Measurements from ENCODE around the gene VWF.

Gene VWF

GRCh38 chr12:6133642-6134041 is 9.2 kb upstream of the VWF start:
- no peaks in the 10 kb centered on the region for H3K9me3 Mint-ChIP-seq
- no peaks in the 10 kb centered on the region for H3K27me3 Mint-ChIP-seq (ENCODE audit: low read depth)
- H3K4me1 Mint-ChIP-seq (ENCODE audit: low read depth) = peaks cover 2% of the 10 kb centered on the region
- DNase-seq (ENCODE audit: low spot score) = no peak
- no peaks in the 10 kb centered on the region for H3K36me3 Mint-ChIP-seq (ENCODE audit: low read depth)
- no peak overlapping the region for H3K27ac Mint-ChIP-seq
- no peak overlapping the region for H3K4me3 Mint-ChIP-seq

GRCh38 chr12:6132496-6132895 is 8.0 kb upstream of the VWF start:
- Mint-ChIP-seq H3K4me3 (no peak overlapping the region), H3K27me3 (ENCODE audit: low read depth) (peaks cover 2% of the 10 kb centered on the region), H3K36me3 (ENCODE audit: low read depth) (no peaks in the 10 kb centered on the region), H3K9me3 (no peaks in the 10 kb centered on the region), H3K4me1 (ENCODE audit: low read depth) (peaks cover 2% of the 10 kb centered on the region), H3K27ac (no peak overlapping the region)
- DNase-seq (ENCODE audit: low spot score) = no peak

GRCh38 chr12:6125310-6125608 is 789 bp upstream of the VWF start:
- Mint-ChIP-seq H3K36me3 (ENCODE audit: low read depth) (no peaks in the 10 kb centered on the region), H3K27ac (no peak overlapping the region), H3K27me3 (ENCODE audit: low read depth) (peaks cover 2% of the 10 kb centered on the region), H3K4me1 (ENCODE audit: low read depth) (no peaks in the 10 kb centered on the region), H3K9me3 (no peaks in the 10 kb centered on the region), H3K4me3 (no peak overlapping the region)
- no peak for DNase-seq (ENCODE audit: low spot score)

- no peaks in the 10 kb centered on the region for H3K9me3 Mint-ChIP-seq
- DNase-seq (ENCODE audit: low spot score) = no peak
- no peaks in the 10 kb centered on the region for H3K36me3 Mint-ChIP-seq (ENCODE audit: low read depth)
- H3K27ac Mint-ChIP-seq = no peak overlapping the region
- no peaks in the 10 kb centered on the region for H3K4me1 Mint-ChIP-seq (ENCODE audit: low read depth)
- H3K4me3 Mint-ChIP-seq = no peak overlapping the region
- H3K27me3 Mint-ChIP-seq (ENCODE audit: low read depth) = peaks cover 5% of the 10 kb centered on the region
Measured at GRCh38 chr12:6123258-6123657, 1.2 kb downstream of the VWF start.

- Mint-ChIP-seq H3K9me3 (no peaks in the 10 kb centered on the region), H3K27ac (no peak overlapping the region), H3K27me3 (ENCODE audit: low read depth) (peaks cover 3% of the 10 kb centered on the region), H3K4me3 (no peak overlapping the region), H3K36me3 (ENCODE audit: low read depth) (no peaks in the 10 kb centered on the region), H3K4me1 (ENCODE audit: low read depth) (no peaks in the 10 kb centered on the region)
- DNase-seq (ENCODE audit: low spot score) = no peak
Measured at GRCh38 chr12:6122201-6122600, 2.3 kb downstream of the VWF start.

GRCh38 chr12:6120796-6121473 is 3.5 kb downstream of the VWF start:
- H3K36me3 Mint-ChIP-seq (ENCODE audit: low read depth) = no peaks in the 10 kb centered on the region
- no peak overlapping the region for H3K4me3 Mint-ChIP-seq
- H3K27ac Mint-ChIP-seq = no peak overlapping the region
- DNase-seq (ENCODE audit: low spot score) = no peak
- H3K9me3 Mint-ChIP-seq = no peaks in the 10 kb centered on the region
- H3K27me3 Mint-ChIP-seq (ENCODE audit: low read depth) = peaks cover 3% of the 10 kb centered on the region
- H3K4me1 Mint-ChIP-seq (ENCODE audit: low read depth) = no peaks in the 10 kb centered on the region

- Mint-ChIP-seq H3K9me3 (no peaks in the 10 kb centered on the region), H3K36me3 (ENCODE audit: low read depth) (no peaks in the 10 kb centered on the region), H3K27ac (no peak overlapping the region), H3K4me1 (ENCODE audit: low read depth) (no peaks in the 10 kb centered on the region), H3K27me3 (ENCODE audit: low read depth) (peaks cover 3% of the 10 kb centered on the region), H3K4me3 (no peak overlapping the region)
- no peak for DNase-seq (ENCODE audit: low spot score)
Measured at GRCh38 chr12:6118891-6119568, 5.4 kb downstream of the VWF start.

- Mint-ChIP-seq H3K36me3 (ENCODE audit: low read depth) (no peaks in the 10 kb centered on the region), H3K27me3 (ENCODE audit: low read depth) (peaks cover 7% of the 10 kb centered on the region), H3K4me1 (ENCODE audit: low read depth) (no peaks in the 10 kb centered on the region), H3K27ac (no peak overlapping the region), H3K4me3 (no peak overlapping the region), H3K9me3 (no peaks in the 10 kb centered on the region)
- no peak for DNase-seq (ENCODE audit: low spot score)
Measured at GRCh38 chr12:6116471-6117021, 7.9 kb downstream of the VWF start.

GRCh38 chr12:6115389-6115788 is 9.1 kb downstream of the VWF start:
- Mint-ChIP-seq H3K4me3 (no peak overlapping the region), H3K9me3 (no peaks in the 10 kb centered on the region), H3K36me3 (ENCODE audit: low read depth) (no peaks in the 10 kb centered on the region), H3K27ac (no peak overlapping the region), H3K4me1 (ENCODE audit: low read depth) (no peaks in the 10 kb centered on the region), H3K27me3 (ENCODE audit: low read depth) (peaks cover 7% of the 10 kb centered on the region)
- no peak for DNase-seq (ENCODE audit: low spot score)

GRCh38 chr12:6114476-6114870 is 10.0 kb downstream of the VWF start:
- no peaks in the 10 kb centered on the region for H3K4me1 Mint-ChIP-seq (ENCODE audit: low read depth)
- no peaks in the 10 kb centered on the region for H3K9me3 Mint-ChIP-seq
- H3K27ac Mint-ChIP-seq = no peak overlapping the region
- no peaks in the 10 kb centered on the region for H3K36me3 Mint-ChIP-seq (ENCODE audit: low read depth)
- H3K4me3 Mint-ChIP-seq = no peak overlapping the region
- DNase-seq (ENCODE audit: low spot score) = no peak
- peaks cover 7% of the 10 kb centered on the region for H3K27me3 Mint-ChIP-seq (ENCODE audit: low read depth)

- Mint-ChIP-seq H3K4me1 (ENCODE audit: low read depth) (no peaks in the 10 kb centered on the region), H3K27me3 (ENCODE audit: low read depth) (peaks cover 5% of the 10 kb centered on the region), H3K9me3 (no peaks in the 10 kb centered on the region), H3K4me3 (no peak overlapping the region), H3K36me3 (ENCODE audit: low read depth) (no peaks in the 10 kb centered on the region), H3K27ac (no peak overlapping the region)
- no peak for DNase-seq (ENCODE audit: low spot score)
Measured at GRCh38 chr12:6113691-6114475, 10.6 kb downstream of the VWF start.

- Mint-ChIP-seq H3K4me1 (ENCODE audit: low read depth) (no peaks in the 10 kb centered on the region), H3K36me3 (ENCODE audit: low read depth) (no peaks in the 10 kb centered on the region), H3K27ac (no peak overlapping the region), H3K4me3 (no peak overlapping the region), H3K9me3 (no peaks in the 10 kb centered on the region), H3K27me3 (ENCODE audit: low read depth) (peaks cover 4% of the 10 kb centered on the region)
- DNase-seq (ENCODE audit: low spot score) = no peak
Measured at GRCh38 chr12:6112004-6112403, 12.5 kb downstream of the VWF start.

GRCh38 chr12:6110006-6110405 is 14.5 kb downstream of the VWF start:
- Mint-ChIP-seq H3K27ac (no peak overlapping the region), H3K36me3 (ENCODE audit: low read depth) (no peaks in the 10 kb centered on the region)

GRCh38 chr12:6106218-6106617 is 18.3 kb downstream of the VWF start:
- no peaks in the 10 kb centered on the region for H3K36me3 Mint-ChIP-seq (ENCODE audit: low read depth)
- H3K4me1 Mint-ChIP-seq (ENCODE audit: low read depth) = peaks cover 2% of the 10 kb centered on the region
- H3K27me3 Mint-ChIP-seq (ENCODE audit: low read depth) = peaks cover 3% of the 10 kb centered on the region
- no peak overlapping the region for H3K4me3 Mint-ChIP-seq
- H3K27ac Mint-ChIP-seq = no peak overlapping the region
- H3K9me3 Mint-ChIP-seq = no peaks in the 10 kb centered on the region
- no peak for DNase-seq (ENCODE audit: low spot score)

More at GRCh38 chr12:6110006-6110405, 14.5 kb downstream of the VWF start:
- Mint-ChIP-seq H3K4me3 (no peak overlapping the region), H3K27me3 (ENCODE audit: low read depth) (peaks cover 4% of the 10 kb centered on the region), H3K4me1 (ENCODE audit: low read depth) (no peaks in the 10 kb centered on the region), H3K9me3 (no peaks in the 10 kb centered on the region)
- DNase-seq (ENCODE audit: low spot score) = no peak

Data from T-helper 2 cell treated with Interferon-gamma antibody and Interleukin-4, amounts not matched to agents 5 μg/mL and 100 μg/mL, for 36 hours (primary cell).